HK-2 (cell line): Measurements from ENCODE around the gene HDAC10.
"Not testable (repeated sequence)": the region's sequence is repeated elsewhere in the genome, so short reads cannot be mapped to it uniquely, and the experiment has no call there.

ENCODE experiments used
- DNase-seq: peaks from one replicate; pipeline ENCODE4 v3.0.0-alpha.2; 2018; ENCODE audit not compliant: unreplicated experiment

The HDAC10 gene

DNA sequence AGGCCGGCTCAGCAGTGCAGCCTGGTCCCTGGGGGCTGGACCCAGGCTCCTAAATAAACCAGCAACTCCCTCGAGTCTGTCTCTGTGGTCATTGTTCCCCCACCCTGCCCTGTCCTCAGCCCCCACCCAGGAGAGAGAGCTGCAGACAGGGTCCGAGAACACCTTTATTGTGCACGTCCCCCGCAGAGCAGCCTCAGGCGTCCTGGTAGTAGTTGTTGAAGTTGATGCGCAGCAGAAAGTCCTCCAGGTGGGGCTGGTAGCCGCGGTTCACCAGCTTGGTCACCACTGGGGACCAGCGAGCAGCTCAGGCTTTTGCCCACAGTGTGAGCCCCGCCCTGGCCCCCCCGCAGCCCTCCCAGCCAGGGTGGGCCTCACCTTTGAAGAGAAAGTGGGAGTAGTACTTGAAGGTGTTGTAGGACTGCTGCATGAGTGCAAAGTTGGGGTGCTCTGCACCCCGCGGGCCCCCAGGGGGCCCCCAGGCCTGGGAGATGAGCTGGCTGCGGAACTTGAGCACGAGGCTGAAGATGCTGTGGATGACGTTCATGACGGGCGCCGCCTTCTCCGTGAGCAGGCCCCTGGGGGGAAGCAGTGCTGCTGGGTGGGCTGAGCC lies 33.4 kb downstream of the HDAC10 start:
- no peak for DNase-seq

DNA sequence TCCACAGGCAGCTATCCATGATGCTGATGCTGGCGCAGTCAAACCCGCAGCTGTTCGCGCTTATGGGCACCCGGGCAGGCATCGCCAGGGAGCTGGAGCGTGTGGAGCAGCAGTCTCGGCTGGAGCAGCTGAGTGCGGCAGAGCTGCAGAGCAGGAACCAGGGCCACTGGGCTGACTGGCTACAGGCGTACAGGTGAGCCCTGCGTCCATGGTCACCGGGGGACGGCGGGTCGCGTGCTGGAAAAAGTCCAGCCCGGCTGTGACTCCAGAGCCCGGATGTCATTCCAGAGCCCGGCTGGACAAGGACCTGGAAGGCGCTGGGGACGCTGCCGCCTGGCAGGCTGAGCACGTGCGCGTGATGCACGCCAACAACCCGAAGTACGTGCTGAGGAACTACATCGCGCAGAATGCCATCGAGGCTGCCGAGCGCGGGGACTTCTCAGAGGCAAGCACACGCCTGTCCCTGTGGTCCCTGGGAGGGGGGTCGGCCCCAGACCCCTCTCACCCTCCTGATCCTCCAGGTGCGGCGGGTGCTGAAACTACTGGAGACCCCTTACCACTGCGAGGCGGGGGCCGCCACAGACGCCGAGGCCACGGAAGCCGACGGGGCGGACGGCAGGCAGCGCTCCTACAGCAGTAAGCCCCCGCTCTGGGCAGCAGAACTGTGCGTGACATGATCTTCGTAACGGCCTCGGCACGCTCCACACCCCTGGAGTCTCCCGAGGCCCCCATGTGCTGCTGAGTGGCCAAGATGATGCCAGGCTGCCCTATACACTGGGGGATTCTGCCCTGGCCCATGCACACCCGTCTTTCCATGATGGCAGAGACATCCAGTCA lies 34.2 kb downstream of the HDAC10 start:
- no peak for DNase-seq

- no peak for DNase-seq
These were observed 34.9 kb downstream of the HDAC10 start for GRCh38 chr22:50216055-50216683.

DNA sequence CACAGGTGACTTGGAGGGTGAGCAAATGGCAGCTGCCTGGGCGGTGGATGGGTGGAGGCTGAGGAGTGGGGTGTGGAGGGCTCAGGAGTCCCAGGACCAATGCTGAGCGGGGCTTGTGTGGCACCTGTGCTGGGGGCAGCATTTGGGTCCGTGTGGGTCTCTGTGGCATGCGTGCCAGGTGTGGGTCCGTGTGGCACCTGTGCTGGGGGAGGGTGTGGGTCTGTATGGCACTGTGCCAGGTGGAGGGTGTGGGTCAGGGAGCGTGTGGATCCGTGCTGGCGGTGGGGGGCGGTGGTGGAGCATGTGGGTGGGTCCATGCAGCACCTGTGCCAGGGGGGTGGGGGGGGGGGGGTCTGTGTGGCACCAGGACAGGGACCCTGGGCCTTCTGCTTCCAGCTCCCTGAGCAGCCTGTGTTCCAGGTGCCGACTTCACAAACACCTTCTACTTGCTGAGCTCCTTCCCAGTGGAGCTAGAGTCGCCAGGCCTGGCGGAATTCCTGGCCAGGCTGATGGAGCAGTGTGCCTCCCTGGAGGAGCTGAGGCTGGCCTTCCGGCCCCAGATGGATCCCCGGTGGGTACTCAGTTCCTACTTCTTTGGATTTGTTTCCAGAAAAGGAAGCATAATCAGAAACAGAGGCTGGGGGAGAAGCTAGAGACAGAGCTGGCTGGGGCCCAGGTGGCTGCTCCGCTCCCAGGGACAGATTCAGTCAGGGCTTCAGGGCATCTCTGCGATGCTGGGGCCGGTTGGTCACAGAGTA lies 35.6 kb downstream of the HDAC10 start:
- DNase-seq, result no peak

DNA sequence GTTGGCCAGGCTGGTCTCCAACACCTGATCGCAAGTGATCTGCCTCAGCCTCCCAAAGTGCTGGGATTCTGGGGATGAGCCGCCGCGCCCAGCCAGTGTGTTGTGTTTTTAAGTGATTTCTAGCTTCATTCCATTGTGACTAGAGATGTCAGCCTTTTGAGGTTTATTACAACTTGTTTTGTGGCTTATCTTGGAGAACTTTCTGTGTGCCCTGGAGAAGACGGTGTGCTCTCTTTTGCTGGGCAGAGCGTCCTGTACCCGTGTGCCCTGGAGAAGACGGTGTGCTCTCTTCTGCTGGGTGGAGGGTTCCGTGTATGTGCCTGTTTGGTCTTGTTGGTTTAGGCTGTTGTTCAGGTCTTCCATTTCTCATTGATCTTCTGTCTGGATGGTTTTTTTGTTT lies 37.8 kb downstream of the HDAC10 start:
- no peak for DNase-seq

DNA sequence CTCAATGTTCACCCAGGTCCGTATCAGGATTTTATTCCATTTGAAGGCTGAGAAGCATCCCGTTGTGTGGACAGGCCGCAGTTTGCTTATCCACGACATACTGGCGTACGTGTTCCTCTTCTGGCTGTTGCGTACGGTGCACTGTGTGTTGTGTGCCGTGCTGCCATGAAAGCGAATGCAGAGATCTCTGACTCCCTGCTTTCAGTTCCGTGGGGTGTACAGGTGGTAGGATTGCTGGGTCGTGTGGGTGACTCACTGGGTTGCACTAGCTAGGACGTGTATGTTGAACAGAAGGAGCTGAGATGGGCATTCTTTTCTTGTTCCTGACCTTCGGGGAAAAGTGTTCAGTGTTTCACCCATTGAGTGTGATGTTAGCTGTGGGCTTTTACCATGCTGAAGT lies 39.9 kb downstream of the HDAC10 start:
- no peak for DNase-seq

DNA sequence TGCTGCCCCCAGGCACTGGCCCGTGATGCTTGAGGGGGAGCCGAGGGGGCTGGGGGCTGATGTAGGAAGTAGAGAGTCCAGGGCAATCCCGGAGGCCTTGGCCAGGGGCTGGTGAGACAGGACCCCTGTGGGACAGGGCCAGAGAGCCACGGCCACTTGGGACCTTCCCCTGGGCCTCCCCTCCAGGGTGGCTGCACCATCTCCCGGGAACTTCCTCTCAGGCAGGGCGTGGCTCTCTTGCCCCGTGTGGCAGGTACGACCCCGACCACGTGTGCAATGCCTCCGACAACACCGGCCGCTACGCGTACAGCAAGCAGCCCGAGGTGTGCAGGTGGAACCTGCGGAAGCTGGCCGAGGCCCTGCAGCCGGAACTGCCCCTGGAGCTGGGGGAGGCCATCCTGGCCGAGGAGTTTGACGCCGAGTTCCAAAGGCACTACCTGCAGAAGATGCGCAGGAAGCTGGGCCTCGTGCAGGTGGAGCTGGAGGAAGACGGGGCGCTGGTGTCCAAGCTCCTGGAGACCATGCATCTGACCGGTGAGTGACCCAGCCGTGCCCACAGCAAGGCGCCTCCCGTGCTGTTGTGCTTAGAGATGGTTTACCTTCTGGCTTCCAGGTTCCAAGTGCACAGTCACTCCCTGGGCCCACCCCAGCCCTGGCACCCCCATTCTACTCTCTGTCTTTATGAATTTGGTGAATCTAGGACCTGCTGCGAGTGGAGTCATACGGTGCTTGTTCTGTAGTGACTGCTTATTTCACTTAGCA lies 40.5 kb downstream of the HDAC10 start:
- no peak for DNase-seq

DNA sequence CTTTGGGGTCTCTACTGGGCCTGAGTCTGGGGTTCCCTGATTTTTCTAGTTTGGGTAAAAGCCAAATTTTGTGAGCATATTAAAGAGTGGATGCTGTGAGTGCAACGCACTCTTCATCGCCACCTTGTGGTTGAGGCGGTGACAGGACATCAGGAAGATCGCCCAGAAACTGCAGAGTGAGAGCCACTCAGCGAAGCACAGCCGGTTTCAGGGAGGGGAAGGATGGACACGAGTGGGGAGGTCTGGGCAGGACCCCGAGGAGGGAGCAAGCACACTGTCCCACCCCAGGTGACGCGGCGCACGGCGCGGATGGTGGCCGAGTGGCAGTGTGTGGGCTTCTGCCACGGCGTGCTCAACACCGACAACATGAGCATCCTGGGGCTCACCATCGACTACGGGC lies 41.2 kb downstream of the HDAC10 start:
- DNase-seq, result peak; percentile 38

- no peak for DNase-seq
These were observed 41.8 kb downstream of the HDAC10 start for GRCh38 chr22:50208939-50209892.

GRCh38 chr22:50208430-50208938 lies 42.6 kb downstream of the HDAC10 start:
- no peak for DNase-seq

DNA sequence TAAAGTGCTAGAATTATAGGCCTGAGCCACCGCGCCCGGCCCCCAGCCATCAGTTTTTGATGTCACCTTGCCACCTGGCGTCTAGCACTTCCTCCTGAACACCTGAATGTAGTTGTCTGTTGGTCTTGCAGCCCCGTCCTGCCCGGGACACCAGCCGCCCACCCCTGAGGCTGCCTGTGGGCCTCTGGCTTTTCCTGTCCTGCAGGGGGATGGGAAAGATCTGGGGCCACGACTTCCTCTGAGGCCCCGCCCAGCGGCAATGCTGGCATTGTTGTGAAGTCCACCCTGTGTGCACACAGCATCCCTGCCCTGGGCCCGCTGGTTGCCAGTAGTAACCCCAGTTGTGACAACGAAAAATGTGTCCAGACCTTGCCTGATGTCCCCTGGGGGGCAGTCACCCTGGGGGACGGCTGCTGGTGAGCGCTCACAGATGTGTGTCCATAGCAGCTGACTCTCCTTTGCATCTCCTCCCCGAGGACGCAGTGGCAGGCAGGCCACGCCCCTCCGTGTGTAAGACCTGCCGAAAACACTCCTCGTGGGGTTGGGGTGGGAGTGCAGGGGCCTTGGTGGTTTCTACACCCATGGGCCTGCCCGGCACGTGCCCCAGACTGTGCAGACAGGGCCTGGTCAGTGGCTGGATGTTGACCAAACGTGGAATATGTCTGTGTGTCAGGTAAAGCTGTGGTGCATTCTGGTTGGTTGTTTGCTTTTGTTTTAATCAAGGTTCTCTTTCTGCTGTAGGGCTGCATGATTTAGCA lies 43.5 kb downstream of the HDAC10 start:
- DNase-seq, result no peak

- DNase-seq, result no peak
These were observed 44.5 kb downstream of the HDAC10 start for GRCh38 chr22:50206599-50206998.

DNA sequence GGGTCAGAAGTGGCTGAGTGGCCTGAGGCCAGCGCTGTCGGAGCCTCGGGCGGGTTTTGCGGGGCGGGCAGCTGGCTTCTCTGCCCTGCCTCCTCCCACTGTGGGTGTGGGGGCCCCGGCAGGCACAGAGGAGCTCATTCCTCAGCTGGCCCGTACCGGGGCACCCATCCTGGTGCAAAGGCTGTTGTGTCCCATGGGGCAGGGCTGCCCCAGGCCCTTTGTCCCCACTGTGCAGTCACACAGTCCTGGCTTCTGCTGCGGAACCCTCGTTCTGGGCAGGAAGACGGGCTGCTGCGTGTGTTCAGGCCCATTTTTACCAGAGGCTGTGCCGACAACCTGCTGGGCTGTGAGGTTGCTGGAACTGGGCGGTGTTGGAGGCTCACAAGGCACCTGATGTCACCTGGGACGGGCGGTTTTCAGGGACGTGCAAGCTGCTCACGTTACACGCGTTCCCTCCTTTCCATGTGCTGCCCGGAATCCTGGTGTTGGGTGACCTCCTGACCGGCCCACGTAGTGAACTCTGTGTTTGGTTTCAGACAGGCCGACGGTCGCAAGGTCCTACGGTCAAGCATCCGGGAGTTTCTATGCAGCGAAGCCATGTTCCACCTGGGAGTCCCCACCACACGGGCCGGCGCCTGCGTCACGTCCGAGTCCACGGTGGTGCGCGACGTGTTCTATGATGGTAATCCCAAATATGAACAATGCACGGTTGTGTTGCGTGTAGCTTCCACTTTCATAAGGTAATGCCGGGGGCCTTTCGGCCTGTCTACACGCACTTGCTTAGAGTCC lies 45.1 kb downstream of the HDAC10 start:
- no peak for DNase-seq

- DNase-seq, result not testable (repeated sequence)
These were observed 46.1 kb downstream of the HDAC10 start for GRCh38 chr22:50204998-50205397.

DNA sequence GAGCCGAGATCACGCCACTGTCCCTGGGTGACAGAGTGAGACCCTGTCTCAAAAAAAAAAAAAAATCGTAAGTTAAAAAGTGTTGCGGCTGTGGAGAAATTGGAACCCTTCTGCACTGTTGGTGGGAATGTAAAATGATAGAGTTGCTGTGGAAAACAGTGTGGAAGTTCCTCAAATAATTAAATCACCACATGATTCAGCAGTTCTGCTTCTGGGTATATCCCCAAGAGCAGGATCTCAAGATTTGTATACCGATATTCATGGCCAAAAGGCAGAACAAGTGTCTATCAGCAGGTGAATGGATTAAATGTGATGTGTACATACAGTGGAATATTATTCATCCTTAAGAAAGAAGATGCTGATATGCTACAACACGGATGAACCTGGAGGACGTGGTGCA lies 46.5 kb downstream of the HDAC10 start:
- no peak for DNase-seq

DNA sequence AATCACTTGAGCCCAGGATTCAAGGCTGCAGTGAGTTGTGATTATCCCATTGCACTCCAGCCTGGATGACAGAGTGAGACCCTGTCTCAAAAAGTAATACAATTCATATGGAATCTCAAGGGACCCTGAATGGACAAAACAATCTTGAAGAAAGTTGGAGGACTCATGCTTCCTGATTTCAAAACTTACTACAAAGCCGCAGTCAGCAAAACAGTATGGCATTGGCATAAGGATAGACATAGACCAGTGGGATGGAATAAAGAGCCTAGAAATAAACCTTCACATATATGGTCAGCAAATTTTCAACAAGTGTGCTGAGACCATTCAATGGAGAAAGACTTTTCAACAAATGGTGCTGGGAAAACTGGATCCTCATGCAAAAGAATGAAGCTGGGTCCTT lies 47.8 kb downstream of the HDAC10 start:
- DNase-seq, result no peak

DNA sequence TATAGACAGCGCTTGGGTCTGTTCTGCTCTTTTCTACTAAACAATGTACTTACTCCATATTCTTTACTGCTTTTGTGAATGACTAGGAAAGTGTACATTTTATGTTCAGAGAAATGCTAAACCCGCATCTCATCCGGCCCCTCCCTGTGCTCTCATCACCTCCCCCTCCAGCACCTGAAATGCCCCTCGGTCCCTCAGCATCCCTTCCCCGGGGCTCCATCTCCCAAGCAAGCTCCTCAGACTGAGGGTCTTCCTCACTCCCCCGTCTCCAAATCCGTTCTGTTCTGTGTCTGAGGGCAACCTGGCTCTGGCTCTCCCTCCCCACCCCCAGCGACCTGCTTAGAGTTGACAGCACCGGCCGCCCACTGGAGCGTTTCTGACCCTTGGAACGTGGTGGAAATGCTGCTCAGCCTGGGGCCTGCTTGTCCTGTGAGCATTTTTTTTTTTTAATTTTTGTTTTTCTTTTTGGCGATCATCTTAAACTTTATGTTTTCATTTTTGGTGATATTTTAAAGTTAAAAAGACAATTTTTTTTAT lies 48.9 kb downstream of the HDAC10 start:
- DNase-seq, result no peak
